HepG2 (cell line): ENCODE measurements around the gene LRP1B. TPM values are rescaled to one million over a fixed set of nuclear protein-coding genes. Genes with fewer than 3 reads are reported as not detected.
A peak's percentile ranks its signal among the peaks of the same experiment; 100 is the strongest.

Experiments used
- ATAC-seq: fragments of 200-7000 bp; cut with Tn5 transposase; 3 replicates; pipeline ENCODE4 v1.9.1; 2020; ENCODE audit warnings: mild to moderate bottlenecking, moderate library complexity
- BruUV-seq: library from RNA; stranded (reverse); fragments of 400-500 nt; replicated peaks from 2 replicates; lab custom pipeline; 2021; lab: Mats Ljungman, UMichigan
- CTCF ChIA-PET: fragments of 300-600 bp; formaldehyde crosslinking; extraction: SDS; loops from one replicate; lab custom pipeline; 2021; ENCODE audit warnings: low total read pairs, inconsistent platforms, low intra/inter-chr PET ratio; lab: Yijun Ruan, JAX
- POLR2A ChIA-PET: fragments of 350-600 bp; sonication (Branson Sonifier 250); formaldehyde crosslinking; loops from one replicate; lab custom pipeline; 2020; ENCODE audit warnings: antibody characterized with exemption, inconsistent platforms; lab: Yijun Ruan, JAX
- DNase-seq: peaks from one replicate; pipeline ENCODE4 v3.0.0-alpha.2; 2015; ENCODE audit warnings: low spot score
- FAIRE-seq: peaks from 3 replicates; lab custom pipeline; 2011; peaks lifted over from hg19 to GRCh38; lab: Jason Lieb, UNC
- H2AFZ ChIP-seq: one replicate; pipeline ENCODE4 v1.6.1; 2011; ENCODE audit warnings: low read length, inconsistent platforms
- H3K27ac ChIP-seq: fragments of 300-600 bp; 3 replicates; pipeline ENCODE4 v1.8.0; 2011; ENCODE audit warnings: mixed run types, mild to moderate bottlenecking, mixed read lengths, low read length, inconsistent platforms; ENCODE audit not compliant: insufficient read depth; ENCODE audit errors: extremely low read length
- H3K27me3 ChIP-seq, 2 experiments: fragments of 200-600 bp in 1 of 2; 2 replicates in 1 of 2; 3 replicates in 1 of 2; pipeline versions ENCODE4 v1.6.0 to v1.8.0; 2011; ENCODE audit warnings: low read length in 2 of 2, mild to moderate bottlenecking in 2 of 2, moderate library complexity in 2 of 2, inconsistent platforms in 1 of 2; ENCODE audit not compliant: insufficient read depth in 2 of 2, control insufficient read depth in 1 of 2
- H3K36me3 ChIP-seq, 2 experiments: fragments of 200-600 bp in 1 of 2; replicated peaks in 1 of 2; 2 replicates in 1 of 2; 3 replicates in 1 of 2; pipeline versions ENCODE4 v1.5.1 to v1.8.0; 2011; ENCODE audit warnings: low read length in 2 of 2, inconsistent platforms in 1 of 2; ENCODE audit not compliant: insufficient read depth in 2 of 2, control insufficient read depth in 1 of 2
- H3K4me1 ChIP-seq: 2 replicates; pipeline ENCODE4 v1.5.1; 2012; ENCODE audit warnings: low read length, inconsistent platforms; ENCODE audit not compliant: insufficient read depth
- H3K4me2 ChIP-seq: 2 replicates; pipeline ENCODE4 v1.6.0; 2011; ENCODE audit warnings: low read depth, low read length, inconsistent platforms
- H3K4me3 ChIP-seq, 3 experiments: fragments of 200-600 bp in 1 of 3; sonication (generic), shearing (Covaris generic) in 1 of 3; replicated peaks in 1 of 3; 2 replicates each; pipeline ENCODE4 v1.5.1; 2011 to 2016; ENCODE audit warnings: low read length in 3 of 3, inconsistent platforms in 2 of 3, low read depth in 2 of 3, mild to moderate bottlenecking in 2 of 3, control low read depth in 1 of 3, mixed read lengths in 1 of 3; ENCODE audit not compliant: insufficient read depth in 1 of 3
- H3K79me2 ChIP-seq: one replicate; pipeline ENCODE4 v1.6.1; 2011; ENCODE audit warnings: low read length, inconsistent platforms; ENCODE audit not compliant: insufficient read depth
- H3K9ac ChIP-seq: 2 replicates; pipeline ENCODE4 v1.6.0; 2011; ENCODE audit warnings: mild to moderate bottlenecking, low read depth, low read length, inconsistent platforms; ENCODE audit not compliant: insufficient read depth
- H3K9me3 ChIP-seq: 2 replicates; pipeline ENCODE4 v1.5.1; 2012; ENCODE audit warnings: mild to moderate bottlenecking, low read length
- H4K20me1 ChIP-seq: 2 replicates; pipeline ENCODE4 v1.6.0; 2011; ENCODE audit warnings: inconsistent platforms, mild to moderate bottlenecking, low read length, moderate library complexity; ENCODE audit not compliant: insufficient read depth
- ARID3A ChIP-seq: IDR thresholded peaks from 2 replicates; pipeline ENCODE4 v1.6.1; 2012; ENCODE audit warnings: low read depth, low read length, improper control_type of control experiment
- CEBPB ChIP-seq: IDR thresholded peaks from 2 replicates; pipeline ENCODE4 v1.6.1; 2011; ENCODE audit warnings: low read depth, low read length, improper control_type of control experiment, borderline replicate concordance
- CEBPG ChIP-seq: IDR thresholded peaks from 2 replicates; pipeline ENCODE4 v1.6.1; 2016
- ISX ChIP-seq: sonication (generic); formaldehyde crosslinking; conservative IDR thresholded peaks from 2 replicates; pipeline ENCODE4 v1.5.0; 2020; ENCODE audit warnings: missing genetic modification reagents
- SALL1 ChIP-seq: sonication (generic); formaldehyde crosslinking; IDR thresholded peaks from 2 replicates; pipeline ENCODE4 v1.8.0; 2022; ENCODE audit warnings: mild to moderate bottlenecking, missing genetic modification reagents
- SRY ChIP-seq: sonication (generic); formaldehyde crosslinking; IDR thresholded peaks from 2 replicates; pipeline ENCODE4 v1.8.0; 2022; ENCODE audit warnings: mild to moderate bottlenecking, missing genetic modification reagents
- SYNCRIP ChIP-seq: fragments of 200-400 bp; formaldehyde crosslinking; IDR thresholded peaks from 2 replicates; pipeline ENCODE4 v1.6.1; 2018; ENCODE audit warnings: mild to moderate bottlenecking, low read depth, low read length; ENCODE audit not compliant: insufficient read depth
- ZBTB26 ChIP-seq: IDR thresholded peaks from 2 replicates; pipeline ENCODE4 v1.6.1; 2016; ENCODE audit warnings: missing compliant biosample characterization, missing genetic modification reagents, borderline replicate concordance
- ZNF121 ChIP-seq: sonication (generic); formaldehyde crosslinking; IDR thresholded peaks from 2 replicates; pipeline ENCODE4 v1.5.0; 2020; ENCODE audit warnings: mild to moderate bottlenecking, missing genetic modification reagents
- ZNF281 ChIP-seq: sonication (generic); formaldehyde crosslinking; IDR thresholded peaks from 2 replicates; pipeline ENCODE4 v1.4.0; 2020; ENCODE audit warnings: missing genetic modification reagents, borderline replicate concordance
- ZNF282 ChIP-seq: fragments of 450-650 bp; IDR thresholded peaks from 2 replicates; pipeline ENCODE4 v1.6.1; 2018; ENCODE audit not compliant: partially characterized antibody
- ZNF773 ChIP-seq: sonication (generic); formaldehyde crosslinking; IDR thresholded peaks from 2 replicates; pipeline ENCODE4 v1.4.0; 2020; ENCODE audit warnings: missing genetic modification reagents, borderline replicate concordance
- ZSCAN29 ChIP-seq: sonication (generic); formaldehyde crosslinking; conservative IDR thresholded peaks from 2 replicates; pipeline ENCODE4 v1.4.0; 2020; ENCODE audit warnings: mild to moderate bottlenecking, missing genetic modification reagents
- WGBS: methylation state at CpG from one replicate; pipeline ENCODE4 v1.1.6; 2017; ENCODE audit warnings: low lambda C conversion rate; 5-methylcytosine and 5-hydroxymethylcytosine counted together
- in situ Hi-C: cut with HindIII; loops from 2 replicates; pipeline ENCODE4 v1.10.0; 2017; ENCODE audit warnings: low pct_unique_long_range_greater_than_20kb; ENCODE audit not compliant: extremely low pct_ligation_motif_present
- intact Hi-C: fragments of 100-400 bp; cut with micrococcal nuclease; formaldehyde crosslinking; loops from one replicate; pipeline ENCODE4 v1.10.0; 2022; ENCODE audit not compliant: unreplicated experiment
- polyA plus RNA-seq, 8 experiments: library from polyadenylated mRNA; depleted of rRNA in 3 of 8; stranded (reverse) in 7 of 8; unstranded in 1 of 8; fragments of >200 nt; fragmentation: Illumina TruSeq in 4 of 8; extraction: Trizol in 4 of 8; gene quantifications; 2 replicates each; pipeline versions ENCODE4 v1.2.1 to v1.2.3, GENCODE V29; 2011 to 2016; ENCODE audit warnings: low read depth in 4 of 8, missing spikeins in 1 of 8, mixed read lengths in 1 of 8; ENCODE audit not compliant: insufficient read depth in 1 of 8
- total RNA-seq, 5 experiments: library from RNA; depleted of rRNA; stranded (reverse); fragments of >200 nt; fragmentation: Illumina TruSeq; extraction: Trizol; gene quantifications; 2 replicates each; pipeline ENCODE4 v1.2.3, GENCODE V29; 2016; ENCODE audit warnings: low read depth in 1 of 5

Gene LRP1B
- total and polyA plus RNA-seq, 2 of the 13 experiments (the other 11 are each of a cell fraction or from before 2014, with no cell fraction given) = 0.04 TPM; not detected in 1

DNA sequence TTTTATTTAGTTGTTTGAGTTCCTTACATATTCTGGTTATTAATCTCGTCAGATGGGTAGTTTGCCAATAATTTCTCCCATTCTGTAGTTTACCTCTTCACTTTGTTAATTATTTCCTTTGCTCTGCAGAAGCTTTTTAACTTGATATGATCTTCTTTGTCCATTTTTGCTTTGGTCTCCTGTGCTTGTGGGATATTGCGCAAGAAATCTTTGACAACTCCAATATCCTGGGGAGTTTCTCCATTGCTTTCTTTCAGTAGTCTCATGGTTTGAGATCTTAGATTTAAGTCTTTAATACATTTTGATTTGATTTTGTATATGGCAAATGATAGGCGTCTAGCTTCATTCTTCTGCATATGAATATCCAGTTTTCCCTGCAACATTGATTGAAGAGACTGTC, 389.2 kb downstream of the LRP1B start:
- FAIRE-seq = no peak
- 43% methylated on average over 3 of the region's 3 CpGs for WGBS
- no peaks in the 10 kb centered on the region for H3K27me3 ChIP-seq
- in situ Hi-C loops = no loop called here
- ChIA-PET POLR2A (no interaction called here), CTCF (no interaction called here)
- no TSS peak for BruUV-seq
- no peaks in the 10 kb centered on the region for H3K36me3 ChIP-seq
- no peak overlapping the region for H3K27ac ChIP-seq
- no peaks in the 10 kb centered on the region for H3K4me1 ChIP-seq
- no peaks in the 10 kb centered on the region for H4K20me1 ChIP-seq
- intact Hi-C loops = no loop called here
- H3K4me2 ChIP-seq = no peak overlapping the region
- no peak overlapping the region for H3K4me3 ChIP-seq
- no peak overlapping the region for H2AFZ ChIP-seq
- no peak for TF ChIP-seq ZNF773 (CRISPR knock-in tag)
- peak; percentile 94 for TF ChIP-seq CEBPB
- no peak for TF ChIP-seq SRY (CRISPR knock-in tag)
- TF ChIP-seq ARID3A = no peak
- peak; percentile 56 for TF ChIP-seq CEBPG (CRISPR knock-in tag)
- H3K9ac ChIP-seq = no peak overlapping the region
- H3K79me2 ChIP-seq = no peaks in the 10 kb centered on the region
- no peak for ATAC-seq
- DNase-seq = no peak
- no peaks in the 10 kb centered on the region for H3K9me3 ChIP-seq

- Histone ChIP-seq H3K9ac (no peak overlapping the region), H3K4me1 (no peaks in the 10 kb centered on the region), H3K27ac (no peak overlapping the region), H3K79me2 (no peaks in the 10 kb centered on the region), H4K20me1 (no peaks in the 10 kb centered on the region), H3K4me3 (no peak overlapping the region), H3K9me3 (no peaks in the 10 kb centered on the region), H2AFZ (no peak overlapping the region), H3K4me2 (no peak overlapping the region), H3K36me3 (no peaks in the 10 kb centered on the region), H3K27me3 (no peaks in the 10 kb centered on the region)
- CTCF ChIA-PET = no interaction called here
- WGBS = 2% methylated on average over 3 of the region's 3 CpGs
- no peak for DNase-seq
- no peak for ATAC-seq
- intact Hi-C loops (no loop called here), in situ Hi-C loops (no loop called here)
- no peak for FAIRE-seq
- no TSS peak for BruUV-seq
- POLR2A ChIA-PET = no interaction called here
- TF ChIP-seq ZNF282 = no peak
- TF ChIP-seq ZSCAN29 (CRISPR knock-in tag) = no peak
- no peak for TF ChIP-seq ZNF121
- TF ChIP-seq SYNCRIP = no peak
- no peak for TF ChIP-seq ISX (CRISPR knock-in tag)
- no peak for TF ChIP-seq ZNF281 (CRISPR knock-in tag)
- TF ChIP-seq SALL1 (CRISPR knock-in tag) = no peak
- no peak for TF ChIP-seq ZBTB26 (CRISPR knock-in tag)
Observed at GRCh38 chr2:141737492-141738255, 393.1 kb downstream of the LRP1B start.
